H9 (cell line): Measurements from ENCODE around the gene ATXN7. TPM values are rescaled to one million over a fixed set of nuclear protein-coding genes. Genes with fewer than 3 reads are reported as not detected.
A peak's percentile ranks its signal among the peaks of the same experiment; 100 is the strongest.

Experiments used
- DNase-seq: peaks from one replicate; pipeline ENCODE4 v3.0.0-alpha.2; 2017
- H2AFZ ChIP-seq: one replicate; pipeline ENCODE4 v1.6.1; 2013; ENCODE audit warnings: mild to moderate bottlenecking, low read length, control low read depth, moderate library complexity
- H2AK5ac ChIP-seq: 2 replicates; pipeline ENCODE4 v1.6.1; 2013; ENCODE audit warnings: low read length, control low read depth, mixed read lengths; ENCODE audit not compliant: insufficient read length
- H2BK120ac ChIP-seq: one replicate; pipeline ENCODE4 v1.6.1; 2013; ENCODE audit warnings: low read depth, mild to moderate bottlenecking, low read length, control low read depth, inconsistent platforms; ENCODE audit not compliant: poor library complexity, severe bottlenecking
- H2BK12ac ChIP-seq: 2 replicates; pipeline ENCODE4 v1.6.1; 2013; ENCODE audit warnings: low read length, control low read depth, mixed read lengths, low read depth; ENCODE audit not compliant: insufficient read length
- H2BK15ac ChIP-seq: 2 replicates; pipeline ENCODE4 v1.6.1; 2013; ENCODE audit warnings: low read depth, low read length, control low read depth
- H2BK20ac ChIP-seq: one replicate; pipeline ENCODE4 v1.6.1; 2013; ENCODE audit warnings: low read depth, mild to moderate bottlenecking, low read length, control low read depth, inconsistent platforms; ENCODE audit not compliant: poor library complexity, severe bottlenecking
- H2BK5ac ChIP-seq: 2 replicates; pipeline ENCODE4 v1.6.1; 2013; ENCODE audit warnings: low read length, control low read depth, mixed read lengths; ENCODE audit not compliant: insufficient read length
- H3K14ac ChIP-seq: 2 replicates; pipeline ENCODE4 v1.6.1; 2013; ENCODE audit warnings: low read length, control low read depth; ENCODE audit not compliant: insufficient read depth
- H3K18ac ChIP-seq: 2 replicates; pipeline ENCODE4 v1.6.1; 2013; ENCODE audit warnings: low read depth, mild to moderate bottlenecking, mixed read lengths, low read length, control low read depth; ENCODE audit not compliant: insufficient read length
- H3K23ac ChIP-seq: 2 replicates; pipeline ENCODE4 v1.6.1; 2013; ENCODE audit warnings: low read length, control low read depth, mixed read lengths, low read depth; ENCODE audit not compliant: insufficient read length
- H3K23me2 ChIP-seq: 2 replicates; pipeline ENCODE4 v1.6.1; 2013; ENCODE audit warnings: low read depth, mild to moderate bottlenecking, mixed read lengths, low read length, control low read depth; ENCODE audit not compliant: insufficient read length, poor library complexity, severe bottlenecking
- H3K27ac ChIP-seq: 2 replicates; pipeline ENCODE4 v1.5.1; 2013; ENCODE audit warnings: low read length, control low read depth, mixed read lengths, low read depth; ENCODE audit not compliant: insufficient read length
- H3K27me3 ChIP-seq: 2 replicates; pipeline ENCODE4 v1.6.1; 2013; ENCODE audit warnings: low read length, control low read depth, inconsistent platforms; ENCODE audit not compliant: insufficient read depth
- H3K4ac ChIP-seq: 2 replicates; pipeline ENCODE4 v1.6.1; 2013; ENCODE audit warnings: low read depth, mild to moderate bottlenecking, control low read depth, inconsistent platforms, low read length, moderate library complexity
- H3K4me1 ChIP-seq: 2 replicates; pipeline ENCODE4 v1.6.1; 2013; ENCODE audit warnings: low read length, control low read depth, inconsistent platforms; ENCODE audit not compliant: insufficient read depth
- H3K4me2 ChIP-seq: 2 replicates; pipeline ENCODE4 v1.6.1; 2013; ENCODE audit warnings: low read length, control low read depth, mixed read lengths; ENCODE audit not compliant: insufficient read length, insufficient read depth
- H3K56ac ChIP-seq: 2 replicates; pipeline ENCODE4 v1.6.1; 2013; ENCODE audit warnings: low read depth, mild to moderate bottlenecking, mixed read lengths, low read length, control low read depth; ENCODE audit not compliant: insufficient read length
- H3K79me1 ChIP-seq: 2 replicates; pipeline ENCODE4 v1.6.1; 2013; ENCODE audit warnings: low read depth, mild to moderate bottlenecking, moderate library complexity, low read length, control low read depth, inconsistent platforms; ENCODE audit not compliant: insufficient read depth, poor library complexity, severe bottlenecking
- H3K79me2 ChIP-seq: 2 replicates; pipeline ENCODE4 v1.6.1; 2013; ENCODE audit warnings: low read length, control low read depth, inconsistent platforms; ENCODE audit not compliant: insufficient read depth
- H3K9ac ChIP-seq: 2 replicates; pipeline ENCODE4 v1.6.1; 2013; ENCODE audit warnings: low read length, control low read depth, mixed read lengths; ENCODE audit not compliant: insufficient read length; ENCODE audit errors: extremely low read depth
- H3K9me3 ChIP-seq: one replicate; pipeline ENCODE4 v1.6.1; 2013; ENCODE audit warnings: low read depth, low read length, inconsistent platforms; ENCODE audit not compliant: control insufficient read depth
- H3T11ph ChIP-seq: one replicate; pipeline ENCODE4 v1.6.1; 2013; ENCODE audit warnings: mild to moderate bottlenecking, low read length, control low read depth, inconsistent platforms
- H4K20me1 ChIP-seq: one replicate; pipeline ENCODE4 v1.6.1; 2013; ENCODE audit not compliant: control insufficient read depth, insufficient read length, insufficient read depth
- H4K5ac ChIP-seq: 2 replicates; pipeline ENCODE4 v1.6.1; 2013; ENCODE audit warnings: low read depth, mild to moderate bottlenecking, mixed read lengths, low read length, control low read depth; ENCODE audit not compliant: insufficient read length
- H4K8ac ChIP-seq: replicated peaks from 2 replicates; pipeline ENCODE4 v1.6.1; 2013; ENCODE audit warnings: low read length, control low read depth, mixed read lengths, low read depth; ENCODE audit not compliant: insufficient read length
- H4K91ac ChIP-seq: 2 replicates; pipeline ENCODE4 v1.6.1; 2013; ENCODE audit warnings: low read depth, mild to moderate bottlenecking, moderate library complexity, mixed read lengths, low read length, control low read depth; ENCODE audit not compliant: insufficient read length
- H3K27ac Mint-ChIP-seq, 3 experiments: 2 replicates in 2 of 3; 3 replicates in 1 of 3; pipeline ENCODE4 v1.8.0; 2020 to 2021; ENCODE audit warnings: mixed read lengths in 3 of 3, mild to moderate bottlenecking in 1 of 3, moderate library complexity in 1 of 3
- H3K27me3 Mint-ChIP-seq: 2 replicates; pipeline ENCODE4 v1.8.0; 2021; ENCODE audit warnings: low read depth, mild to moderate bottlenecking, moderate library complexity, mixed read lengths
- H3K36me3 Mint-ChIP-seq, 3 experiments: 2 replicates in 2 of 3; 3 replicates in 1 of 3; pipeline ENCODE4 v1.8.0; 2020 to 2021; ENCODE audit warnings: low read depth in 3 of 3, mixed read lengths in 3 of 3; ENCODE audit not compliant: insufficient read depth in 1 of 3
- H3K4me1 Mint-ChIP-seq, 2 experiments: 2 replicates each; pipeline ENCODE4 v1.8.0; 2020; ENCODE audit warnings: mixed read lengths in 2 of 2
- H3K4me3 Mint-ChIP-seq, 2 experiments: 2 replicates in 1 of 2; 3 replicates in 1 of 2; pipeline ENCODE4 v1.8.0; 2020 to 2021; ENCODE audit warnings: mild to moderate bottlenecking in 2 of 2, mixed read lengths in 2 of 2, moderate library complexity in 1 of 2
- H3K9me3 Mint-ChIP-seq, 2 experiments: 2 replicates in 1 of 2; 3 replicates in 1 of 2; pipeline ENCODE4 v1.8.0; 2020; ENCODE audit warnings: mild to moderate bottlenecking in 2 of 2, mixed read lengths in 2 of 2, moderate library complexity in 1 of 2
- WGBS: extraction: QIAGEN DNeasy Blood & Tissue Kit; methylation state at CpG from one replicate; pipeline ENCODE4 v1.1.7; 2013; ENCODE audit warnings: missing lambda C conversion rate, low lambda C conversion rate, mixed read lengths; ENCODE audit not compliant: insufficient read length; ENCODE audit errors: extremely low coverage; 5-methylcytosine and 5-hydroxymethylcytosine counted together
- total RNA-seq: library from RNA; stranded (reverse); gene quantifications from 2 replicates; pipeline ENCODE4 v1.2.1, GENCODE V29; 2021
- TF ChIP-seq, protein P1 (sequence below): fragments of 200-600 bp; sonication (generic); conservative IDR thresholded peaks from 3 replicates; pipeline ENCODE4 v1.8.0; 2021; ENCODE audit warnings: antibody characterized with exemption, mild to moderate bottlenecking

Gene ATXN7
- total RNA-seq, 1 experiment from 2014 or later: 21.5 TPM

DNA sequence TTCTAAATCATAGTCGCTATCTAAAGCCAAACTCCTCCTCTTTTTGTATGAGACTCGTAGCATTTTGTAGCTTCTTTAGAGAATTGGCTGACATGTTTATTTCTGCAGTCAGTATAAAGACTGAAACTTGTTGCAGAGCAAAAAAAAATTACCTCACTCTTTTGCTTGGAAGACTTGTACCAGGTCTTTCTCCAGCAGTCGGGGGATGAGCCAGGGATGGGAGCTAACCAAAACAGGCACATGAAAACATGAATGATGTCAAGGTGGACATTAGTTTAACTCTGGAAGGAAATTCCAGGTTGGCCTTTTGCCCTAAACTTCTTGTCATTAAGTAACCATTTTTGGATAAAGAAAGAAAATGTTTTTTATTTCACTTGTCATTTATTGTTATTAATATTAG, 95.5 kb downstream of the ATXN7 start:
- Histone ChIP-seq H4K91ac (no peak overlapping the region), H2AFZ (no peak overlapping the region), H3K23me2 (no peaks in the 10 kb centered on the region), H4K8ac (no peak overlapping the region), H3K4me2 (no peak overlapping the region), H3K27ac (no peak overlapping the region), H2BK120ac (no peak overlapping the region), H2BK5ac (no peak overlapping the region), H2BK12ac (no peak overlapping the region), H3K23ac (no peak overlapping the region), H2BK15ac (no peak overlapping the region), H3K14ac (no peak overlapping the region), H3T11ph (no peak overlapping the region), H2BK20ac (no peak overlapping the region), H3K79me2 (no peaks in the 10 kb centered on the region), H2AK5ac (no peak overlapping the region), H3K4me1 (peaks cover 8% of the 10 kb centered on the region), H3K79me1 (no peaks in the 10 kb centered on the region), H3K4ac (no peak overlapping the region), H4K5ac (no peak overlapping the region), H3K9me3 (no peaks in the 10 kb centered on the region), H3K56ac (no peak overlapping the region), H4K20me1 (no peaks in the 10 kb centered on the region), H3K9ac (no peak overlapping the region), H3K18ac (no peak overlapping the region), H3K27me3 (no peaks in the 10 kb centered on the region)
- no CpG with 5 or more reads among the region's 3 CpGs for WGBS
- Mint-ChIP-seq H3K4me3 (no peak overlapping the region), H3K27ac (peak overlapping the region in 1 of 3 experiments; percentile 86; a peak in 2 of 7 replicates), H3K36me3 (no peaks in the 10 kb centered on the region; a peak in 1 of 7 replicates), H3K4me1 (peaks cover 29 to 49% of the 10 kb centered on the region in 2 experiments), H3K9me3 (no peaks in the 10 kb centered on the region), H3K27me3 (no peaks in the 10 kb centered on the region)
- DNase-seq: no peak
- TF ChIP-seq, protein P1, sequence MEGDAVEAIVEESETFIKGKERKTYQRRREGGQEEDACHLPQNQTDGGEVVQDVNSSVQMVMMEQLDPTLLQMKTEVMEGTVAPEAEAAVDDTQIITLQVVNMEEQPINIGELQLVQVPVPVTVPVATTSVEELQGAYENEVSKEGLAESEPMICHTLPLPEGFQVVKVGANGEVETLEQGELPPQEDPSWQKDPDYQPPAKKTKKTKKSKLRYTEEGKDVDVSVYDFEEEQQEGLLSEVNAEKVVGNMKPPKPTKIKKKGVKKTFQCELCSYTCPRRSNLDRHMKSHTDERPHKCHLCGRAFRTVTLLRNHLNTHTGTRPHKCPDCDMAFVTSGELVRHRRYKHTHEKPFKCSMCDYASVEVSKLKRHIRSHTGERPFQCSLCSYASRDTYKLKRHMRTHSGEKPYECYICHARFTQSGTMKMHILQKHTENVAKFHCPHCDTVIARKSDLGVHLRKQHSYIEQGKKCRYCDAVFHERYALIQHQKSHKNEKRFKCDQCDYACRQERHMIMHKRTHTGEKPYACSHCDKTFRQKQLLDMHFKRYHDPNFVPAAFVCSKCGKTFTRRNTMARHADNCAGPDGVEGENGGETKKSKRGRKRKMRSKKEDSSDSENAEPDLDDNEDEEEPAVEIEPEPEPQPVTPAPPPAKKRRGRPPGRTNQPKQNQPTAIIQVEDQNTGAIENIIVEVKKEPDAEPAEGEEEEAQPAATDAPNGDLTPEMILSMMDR: no peak
